ENCODE data around the gene RHBDD1.

DNA sequence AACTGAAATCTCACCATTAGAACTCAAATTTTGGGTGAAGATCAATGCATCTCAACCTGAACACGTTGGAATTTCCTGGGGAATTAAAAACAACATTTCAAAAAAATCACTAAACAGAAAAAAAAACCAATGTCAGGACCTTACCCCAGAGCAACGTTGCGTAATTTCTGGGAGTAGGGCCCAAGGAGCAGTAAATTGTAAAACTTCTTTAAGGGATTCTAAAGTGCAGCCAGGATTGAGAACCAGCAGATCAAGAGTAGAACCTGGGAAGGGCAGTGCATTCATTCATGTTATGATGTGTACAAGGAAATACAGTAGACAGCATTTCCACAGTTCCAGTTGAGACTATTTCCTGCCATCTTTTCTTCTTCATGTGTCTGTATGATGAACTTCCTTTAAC lies 56.9 kb downstream of the RHBDD1 start:
- TF ChIP-seq, protein P1, sequence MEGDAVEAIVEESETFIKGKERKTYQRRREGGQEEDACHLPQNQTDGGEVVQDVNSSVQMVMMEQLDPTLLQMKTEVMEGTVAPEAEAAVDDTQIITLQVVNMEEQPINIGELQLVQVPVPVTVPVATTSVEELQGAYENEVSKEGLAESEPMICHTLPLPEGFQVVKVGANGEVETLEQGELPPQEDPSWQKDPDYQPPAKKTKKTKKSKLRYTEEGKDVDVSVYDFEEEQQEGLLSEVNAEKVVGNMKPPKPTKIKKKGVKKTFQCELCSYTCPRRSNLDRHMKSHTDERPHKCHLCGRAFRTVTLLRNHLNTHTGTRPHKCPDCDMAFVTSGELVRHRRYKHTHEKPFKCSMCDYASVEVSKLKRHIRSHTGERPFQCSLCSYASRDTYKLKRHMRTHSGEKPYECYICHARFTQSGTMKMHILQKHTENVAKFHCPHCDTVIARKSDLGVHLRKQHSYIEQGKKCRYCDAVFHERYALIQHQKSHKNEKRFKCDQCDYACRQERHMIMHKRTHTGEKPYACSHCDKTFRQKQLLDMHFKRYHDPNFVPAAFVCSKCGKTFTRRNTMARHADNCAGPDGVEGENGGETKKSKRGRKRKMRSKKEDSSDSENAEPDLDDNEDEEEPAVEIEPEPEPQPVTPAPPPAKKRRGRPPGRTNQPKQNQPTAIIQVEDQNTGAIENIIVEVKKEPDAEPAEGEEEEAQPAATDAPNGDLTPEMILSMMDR (IDR thresholded peaks at IDR 0.05; ENCODE audit: low read length), result no peak
- no peak for TF ChIP-seq EZH2 (IDR thresholded peaks at IDR 0.05; ENCODE audit: borderline replicate concordance, low read length)
